ENCODE data around the gene ARHGEF10L.

ARHGEF10L gene

DNA sequence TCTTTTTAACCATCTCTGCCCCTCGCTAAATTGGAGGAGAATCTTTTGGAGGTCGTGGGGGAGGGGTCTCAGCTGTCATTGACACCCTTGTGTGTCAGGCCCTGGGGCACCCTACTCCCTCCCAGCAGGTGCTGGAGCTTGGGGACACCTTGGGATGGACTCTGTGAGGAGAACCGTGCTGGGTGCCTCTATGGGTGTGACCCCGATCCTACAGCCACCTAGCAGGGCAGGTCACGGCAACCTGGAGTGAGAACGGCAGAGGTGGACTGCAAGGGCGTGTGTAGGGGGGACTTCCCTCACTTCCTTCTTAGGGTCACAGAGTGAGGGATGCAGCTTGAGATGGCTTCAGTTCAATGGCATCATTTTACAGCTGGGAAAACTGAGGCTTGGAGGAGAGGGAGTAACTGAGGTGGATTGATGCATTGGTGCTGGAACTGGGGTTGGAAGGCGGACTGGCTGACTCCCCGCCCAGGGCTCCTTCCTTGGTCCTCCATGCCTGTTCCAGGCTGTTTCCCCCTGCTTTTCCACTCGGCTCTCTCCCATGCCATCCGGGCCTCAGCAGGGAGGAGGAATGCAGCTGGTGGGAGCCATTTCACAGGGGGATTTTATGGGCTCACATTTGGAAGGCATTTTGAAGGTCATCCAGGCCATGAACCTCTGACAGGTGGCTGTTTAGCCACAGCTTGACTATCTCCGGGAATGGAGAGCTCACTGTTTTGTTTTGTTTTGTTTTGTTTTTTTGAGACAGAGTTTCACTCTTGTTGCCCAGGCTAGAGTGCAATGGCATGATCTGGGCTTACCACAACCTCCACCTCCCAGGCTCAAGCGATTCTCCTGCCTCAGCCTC lies 18.8 kb upstream of the ARHGEF10L start:
- DNase-seq (ENCODE audit: low spot score) = no peak

- no peak for DNase-seq (ENCODE audit: low spot score)
Observed at GRCh38 chr1:17521946-17522612, 17.4 kb upstream of the ARHGEF10L start.

DNA sequence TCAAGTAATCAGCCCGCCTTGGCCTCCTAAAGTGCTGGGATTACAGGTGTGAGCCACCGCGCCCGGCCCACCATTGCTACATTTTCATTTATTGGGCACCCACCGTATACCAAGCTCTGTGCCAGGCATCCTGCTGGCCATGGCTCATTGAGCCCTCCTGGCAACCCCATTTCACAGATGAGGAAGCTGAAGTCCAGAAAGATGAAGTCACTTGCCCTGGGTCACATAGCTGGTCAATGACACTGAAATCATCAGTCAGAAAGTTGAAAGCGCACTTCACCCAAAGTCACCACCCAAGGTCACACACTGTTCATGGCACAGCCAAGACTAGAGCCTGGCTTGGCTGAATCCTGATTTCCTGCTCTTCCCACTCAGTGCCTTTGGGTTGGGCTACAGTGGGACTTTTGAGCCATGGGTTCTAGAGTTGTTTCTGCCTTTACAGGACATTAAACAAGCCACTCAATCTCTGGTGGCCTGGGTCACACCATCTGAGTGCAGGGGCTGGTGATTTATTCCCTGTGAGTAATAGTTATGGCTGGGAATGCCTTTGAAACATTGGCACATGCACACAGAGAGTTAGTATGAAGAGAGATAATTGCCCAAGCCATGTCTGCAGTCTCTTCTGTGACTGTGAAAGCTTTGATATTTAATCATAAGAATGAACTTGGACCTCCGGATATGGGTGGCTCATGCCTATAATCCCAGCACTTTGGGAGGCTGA lies 16.0 kb upstream of the ARHGEF10L start:
- DNase-seq (ENCODE audit: low spot score) = no peak

DNA sequence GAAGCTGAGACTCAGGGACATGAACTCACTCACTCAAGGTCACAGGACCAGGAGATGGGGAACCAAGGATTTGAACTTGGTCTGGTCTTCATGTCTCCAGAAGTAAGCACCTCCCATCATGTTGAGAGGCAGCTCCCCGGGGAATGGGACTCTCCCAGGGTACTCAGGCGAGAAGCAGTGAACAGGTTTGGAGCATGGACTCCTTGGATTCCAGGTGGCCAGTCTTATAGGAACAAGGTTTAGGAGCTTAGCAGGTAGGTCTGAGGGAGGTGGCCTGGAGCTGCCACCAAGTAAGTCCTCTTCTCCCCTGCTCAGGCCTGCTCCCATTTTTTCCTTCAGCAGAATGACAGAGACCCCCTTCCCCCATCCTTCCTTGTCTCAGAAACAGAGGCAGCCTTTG lies 14.9 kb upstream of the ARHGEF10L start:
- DNase-seq (ENCODE audit: low spot score) = no peak

GRCh38 chr1:17525996-17526686 lies 13.4 kb upstream of the ARHGEF10L start:
- DNase-seq (ENCODE audit: low spot score) = no peak

- no peak for DNase-seq (ENCODE audit: low spot score)
Observed at GRCh38 chr1:17527036-17527914, 12.2 kb upstream of the ARHGEF10L start.

DNA sequence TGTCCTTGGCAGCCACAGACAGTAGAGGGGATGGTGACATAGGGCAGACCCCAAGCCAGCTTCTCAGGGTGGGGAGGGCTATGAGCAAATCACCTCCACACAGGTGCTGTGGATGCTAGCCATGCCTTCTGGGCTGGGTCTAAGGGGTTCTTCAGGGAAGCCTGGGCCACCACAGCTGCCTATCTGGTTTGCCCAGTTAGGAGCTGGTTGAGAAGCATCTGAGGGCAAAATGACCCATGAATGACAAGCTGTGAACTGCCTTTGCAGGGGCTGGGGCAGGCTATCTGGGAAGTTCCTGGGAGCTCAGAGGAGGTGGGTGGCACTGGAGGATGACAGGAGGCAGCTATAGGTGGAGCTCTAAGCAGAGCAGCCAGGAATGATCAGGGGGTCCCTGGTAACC lies 10.1 kb upstream of the ARHGEF10L start:
- DNase-seq (ENCODE audit: low spot score) = no peak

DNA sequence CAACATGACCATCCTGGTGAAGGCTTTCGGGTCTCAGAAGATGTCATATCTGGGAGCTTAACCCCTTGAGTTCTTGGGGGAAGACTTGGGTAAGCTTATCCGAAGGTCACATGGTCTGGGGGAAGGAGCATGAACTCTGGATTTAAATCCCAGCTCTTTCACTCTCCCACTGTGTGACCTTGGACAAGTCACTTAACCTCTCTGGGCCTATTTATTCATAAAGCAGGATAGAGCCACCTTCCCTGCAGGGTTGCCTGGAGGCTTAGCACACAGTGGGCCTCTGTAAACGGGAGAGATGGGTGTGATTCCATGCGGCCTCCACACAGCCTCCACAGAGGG lies 8.2 kb upstream of the ARHGEF10L start:
- DNase-seq (ENCODE audit: low spot score) = no peak

DNA sequence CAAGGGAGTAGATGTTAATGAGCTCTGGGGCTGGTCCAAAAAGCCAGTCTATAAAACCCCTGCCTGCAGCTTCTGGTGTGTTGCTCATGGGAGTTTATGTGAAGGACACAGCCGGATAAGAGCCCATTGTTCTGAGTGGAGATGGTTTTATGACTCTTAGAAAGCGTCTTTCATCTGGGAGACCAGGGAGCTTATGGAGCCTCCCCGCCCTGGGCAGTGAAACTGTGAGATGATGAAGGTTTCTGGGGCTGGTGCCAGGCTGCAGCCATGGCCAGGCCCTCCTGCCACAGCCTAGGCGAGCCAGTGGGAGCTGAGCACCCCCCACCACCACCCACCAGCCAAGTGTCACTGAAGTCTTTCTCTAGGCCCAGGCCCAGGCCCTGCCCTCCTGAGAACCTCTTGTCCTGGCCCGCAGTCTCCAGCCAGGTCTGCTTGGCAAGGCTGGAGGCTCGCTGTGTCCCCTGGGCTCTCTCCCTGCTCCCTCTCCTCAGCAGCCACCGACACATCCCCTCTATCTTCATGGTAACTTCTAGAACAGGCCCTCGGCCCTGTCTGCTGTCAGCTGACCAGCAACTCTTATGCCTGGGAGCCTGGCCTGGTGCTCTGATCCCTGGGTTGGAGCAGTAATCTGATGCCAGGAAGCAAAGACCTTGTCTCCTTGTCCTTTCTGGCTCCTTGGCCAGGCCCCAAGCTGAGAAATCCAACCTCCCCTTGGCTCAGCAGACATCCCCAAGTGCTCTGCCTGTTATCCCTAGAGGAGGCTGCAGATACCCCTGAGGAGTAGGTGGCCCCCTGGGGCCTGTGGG lies 7.6 kb upstream of the ARHGEF10L start:
- no peak for DNase-seq (ENCODE audit: low spot score)

DNA sequence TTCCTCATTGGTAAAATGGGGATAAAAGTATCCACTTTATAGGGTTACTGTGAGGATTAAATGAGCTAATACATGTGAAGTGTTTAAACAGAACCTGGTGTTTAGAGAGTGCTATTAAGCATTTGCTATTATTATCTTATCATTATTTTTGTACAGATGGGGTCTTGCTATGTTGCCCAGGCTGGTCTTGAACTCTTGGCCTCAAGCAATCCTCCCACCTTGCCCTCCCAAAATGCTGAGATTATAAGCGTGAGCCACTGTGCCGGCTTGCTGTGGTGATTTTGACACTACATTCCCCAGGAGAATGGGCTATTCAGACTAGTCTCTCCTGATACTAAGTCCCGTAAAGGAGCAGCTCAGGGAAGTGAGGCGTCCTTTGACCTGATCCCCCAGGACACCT lies 6.3 kb upstream of the ARHGEF10L start:
- no peak for DNase-seq (ENCODE audit: low spot score)

GRCh38 chr1:17535300-17535936 lies 4.1 kb upstream of the ARHGEF10L start:
- no peak for DNase-seq (ENCODE audit: low spot score)

GRCh38 chr1:17538010-17538409 lies 1.5 kb upstream of the ARHGEF10L start:
- no peak for DNase-seq (ENCODE audit: low spot score)

GRCh38 chr1:17538428-17539117 lies 925 bp upstream of the ARHGEF10L start:
- peak; percentile 73 for DNase-seq (ENCODE audit: low spot score)

DNA sequence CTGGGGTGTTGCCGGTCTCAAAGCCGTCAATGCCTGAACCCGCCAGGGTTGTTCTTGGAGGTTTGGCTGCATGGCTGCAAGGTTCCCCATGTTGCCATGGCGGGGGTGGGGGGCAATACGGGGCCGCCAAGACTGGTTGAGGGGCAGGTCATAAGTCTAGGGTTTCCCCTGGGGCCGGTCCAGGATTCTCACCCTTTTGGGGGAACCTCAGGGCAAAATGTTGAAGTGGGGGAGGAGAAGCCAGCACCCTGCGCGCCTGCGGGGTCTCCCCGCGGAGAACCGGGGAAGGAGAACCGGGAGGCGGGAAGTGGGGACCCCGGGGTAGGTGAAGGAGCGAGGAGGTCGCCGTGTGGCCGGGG lies 401 bp upstream of the ARHGEF10L start:
- DNase-seq (ENCODE audit: low spot score) = no peak

DNA sequence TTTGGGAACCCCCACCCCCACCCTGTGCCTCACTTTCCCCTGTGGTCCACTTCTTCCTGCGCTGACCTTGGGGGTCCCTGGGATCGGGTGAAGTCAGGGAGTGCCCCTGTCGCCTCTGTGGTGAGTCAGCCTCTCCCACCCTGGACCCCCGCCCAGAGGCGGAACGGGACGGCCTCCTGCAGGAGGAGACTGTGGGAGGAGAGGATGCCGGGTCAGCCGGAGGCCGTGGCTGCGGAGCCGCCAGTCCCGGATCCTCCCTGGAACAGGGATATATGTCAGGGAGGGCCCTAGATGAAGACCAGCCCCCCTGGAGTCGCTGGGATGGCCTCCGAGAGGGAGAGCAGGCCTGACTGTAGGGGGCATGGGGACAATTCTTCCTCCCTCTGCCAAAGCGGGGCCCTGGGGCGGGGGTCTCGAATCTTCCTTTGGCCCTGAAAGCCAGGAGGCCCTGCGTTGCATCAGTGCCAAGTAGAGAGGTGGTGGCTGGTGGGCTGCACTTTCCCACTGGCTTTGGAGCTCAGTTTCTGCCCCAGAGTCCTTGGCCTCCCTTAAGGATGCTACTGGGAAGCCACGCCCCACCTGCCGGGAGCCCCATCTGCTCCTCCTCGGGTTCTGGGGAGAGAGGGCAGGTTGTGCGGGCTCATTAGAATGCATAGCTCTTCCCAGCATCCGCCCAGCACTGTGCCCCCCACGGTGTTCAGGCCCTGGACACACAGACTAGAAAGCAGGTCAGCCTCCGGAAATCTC lies 930 bp downstream of the ARHGEF10L start:
- DNase-seq (ENCODE audit: low spot score) = no peak

DNA sequence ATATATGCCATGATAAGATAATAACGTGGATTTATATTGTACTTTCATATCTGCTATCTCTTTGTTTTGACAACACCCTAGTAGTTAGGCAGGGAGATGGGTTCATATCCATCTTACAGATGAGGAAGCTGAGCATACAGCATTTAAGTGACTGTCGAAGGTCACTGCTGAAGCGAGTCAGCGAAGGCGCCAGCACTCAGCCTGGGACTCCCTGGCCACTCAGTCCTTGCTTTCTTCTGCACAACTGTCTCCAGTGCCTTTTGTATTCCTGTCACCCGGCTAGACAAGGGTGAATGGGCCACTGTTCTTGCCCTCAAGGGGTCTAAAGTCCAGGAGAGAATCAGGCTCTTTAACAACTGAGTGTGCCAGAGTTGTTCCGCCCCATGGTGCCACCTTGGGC lies 3.1 kb downstream of the ARHGEF10L start:
- no peak for DNase-seq (ENCODE audit: low spot score)

- no peak for DNase-seq (ENCODE audit: low spot score)
Observed at GRCh38 chr1:17544776-17545350, 5.4 kb downstream of the ARHGEF10L start.

DNA sequence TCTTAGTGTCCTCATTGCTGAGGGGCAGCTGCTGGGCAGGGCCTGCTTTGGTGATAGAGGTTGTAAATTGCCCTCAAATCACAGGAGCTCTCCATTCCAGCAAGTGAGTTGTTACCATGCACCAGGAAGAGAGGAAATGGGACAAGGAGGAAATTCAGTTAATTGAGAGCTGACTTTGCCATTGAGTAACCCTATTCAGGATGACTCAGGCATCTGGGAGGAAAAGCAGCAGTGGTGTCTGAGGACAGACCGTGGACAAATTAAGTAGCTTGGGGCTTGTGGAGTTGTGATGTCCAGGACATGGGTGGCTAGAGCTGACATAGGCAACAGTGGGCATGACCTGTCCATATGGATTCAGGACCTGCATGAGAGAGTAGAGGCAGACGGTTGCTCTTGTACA lies 5.9 kb downstream of the ARHGEF10L start:
- DNase-seq (ENCODE audit: low spot score) = no peak

Measured in HuH-7 (cell line).